ENCODE results near the gene VPS18. TPM values are rescaled to one million over a fixed set of nuclear protein-coding genes. Genes with fewer than 3 reads are reported as not detected.
"Not testable (repeated sequence)": the region's sequence is repeated elsewhere in the genome, so short reads cannot be mapped to it uniquely, and the experiment has no call there.

VPS18 gene
- total RNA-seq, 1 experiment from 2014 or later: 17.3 TPM

GRCh38 chr15:40857601-40858341 is 36.5 kb upstream of the VPS18 start:
- DNase-seq: peak; percentile 64 to 86
- H3K9me3 ChIP-seq (replicated peaks): no peaks in the 10 kb centered on the region
- no peaks in the 10 kb centered on the region for H3K36me3 ChIP-seq
- no peak overlapping the region; the same call in 1 of the 2 replicates for H3K4me3 ChIP-seq
- H3K27ac ChIP-seq: no peak overlapping the region
- H3K4me1 ChIP-seq: no peaks in the 10 kb centered on the region
- H3K27me3 ChIP-seq: 0 out of 2 replicates have a peak, but pooled peaks cover 3% of the 10 kb centered on the region

GRCh38 chr15:40858706-40859105 is 35.5 kb upstream of the VPS18 start:
- no peak overlapping the region for H3K4me3 ChIP-seq
- no peaks in the 10 kb centered on the region for H3K4me1 ChIP-seq
- no peaks in the 10 kb centered on the region for H3K9me3 ChIP-seq (replicated peaks)
- H3K36me3 ChIP-seq: no peaks in the 10 kb centered on the region
- no peak overlapping the region for H3K27ac ChIP-seq
- H3K27me3 ChIP-seq: 0 out of 2 replicates have a peak, but pooled peaks cover 3% of the 10 kb centered on the region
- DNase-seq: no peak

- Histone ChIP-seq H3K27me3 (0 out of 2 replicates have a peak, but pooled peaks cover 3% of the 10 kb centered on the region), H3K4me3 (no peak overlapping the region), H3K9me3 (replicated peaks) (no peaks in the 10 kb centered on the region), H3K4me1 (no peaks in the 10 kb centered on the region), H3K27ac (no peak overlapping the region), H3K36me3 (no peaks in the 10 kb centered on the region)
- peak; percentile 83 to 90 for DNase-seq
Measured at GRCh38 chr15:40859206-40859851, 34.9 kb upstream of the VPS18 start.

GRCh38 chr15:40861147-40861546 is 33.1 kb upstream of the VPS18 start:
- H3K36me3 ChIP-seq; H3K27ac ChIP-seq; H3K27me3 ChIP-seq; H3K4me3 ChIP-seq; H3K4me1 ChIP-seq; DNase-seq; H3K9me3 ChIP-seq (replicated peaks): not testable (repeated sequence)

GRCh38 chr15:40863660-40864270 is 30.5 kb upstream of the VPS18 start:
- Histone ChIP-seq H3K4me1 (no peaks in the 10 kb centered on the region), H3K4me3 (no peak overlapping the region), H3K9me3 (replicated peaks) (no peaks in the 10 kb centered on the region)

GRCh38 chr15:40867199-40867598 is 27.1 kb upstream of the VPS18 start:
- DNase-seq: no peak
- Histone ChIP-seq H3K36me3 (no peaks in the 10 kb centered on the region), H3K27me3 (no peaks in the 10 kb centered on the region), H3K9me3 (replicated peaks) (no peaks in the 10 kb centered on the region), H3K4me1 (no peaks in the 10 kb centered on the region), H3K27ac (no peak overlapping the region), H3K4me3 (no peak overlapping the region)

More at GRCh38 chr15:40863660-40864270, 30.5 kb upstream of the VPS18 start:
- no peak for DNase-seq
- no peaks in the 10 kb centered on the region for H3K36me3 ChIP-seq
- H3K27ac ChIP-seq: no peak overlapping the region
- H3K27me3 ChIP-seq: no peaks in the 10 kb centered on the region

- H3K4me1 ChIP-seq: no peaks in the 10 kb centered on the region
- H3K27ac ChIP-seq: no peak overlapping the region
Measured at GRCh38 chr15:40869686-40870085, 24.6 kb upstream of the VPS18 start.

GRCh38 chr15:40870716-40871115 is 23.5 kb upstream of the VPS18 start:
- Histone ChIP-seq H3K4me1 (no peaks in the 10 kb centered on the region), H3K4me3 (no peak overlapping the region), H3K36me3 (no peaks in the 10 kb centered on the region), H3K27ac (no peak overlapping the region), H3K9me3 (replicated peaks) (no peaks in the 10 kb centered on the region), H3K27me3 (no peaks in the 10 kb centered on the region)
- DNase-seq: no peak

More at GRCh38 chr15:40869686-40870085, 24.6 kb upstream of the VPS18 start:
- Histone ChIP-seq H3K36me3 (no peaks in the 10 kb centered on the region), H3K9me3 (replicated peaks) (no peaks in the 10 kb centered on the region), H3K27me3 (no peaks in the 10 kb centered on the region), H3K4me3 (no peak overlapping the region)
- DNase-seq: no peak

GRCh38 chr15:40871749-40872617 is 22.3 kb upstream of the VPS18 start:
- Histone ChIP-seq H3K27ac (no peak overlapping the region), H3K27me3 (no peaks in the 10 kb centered on the region), H3K4me1 (no peaks in the 10 kb centered on the region), H3K9me3 (replicated peaks) (no peaks in the 10 kb centered on the region), H3K4me3 (no peak overlapping the region), H3K36me3 (no peaks in the 10 kb centered on the region)
- no peak for DNase-seq

GRCh38 chr15:40872791-40873693 is 21.2 kb upstream of the VPS18 start:
- Histone ChIP-seq H3K4me1 (no peaks in the 10 kb centered on the region), H3K4me3 (peak overlapping the region; percentile 56), H3K9me3 (replicated peaks) (no peaks in the 10 kb centered on the region), H3K27ac (no peak overlapping the region), H3K27me3 (no peaks in the 10 kb centered on the region), H3K36me3 (no peaks in the 10 kb centered on the region)
- DNase-seq: peak in 1 of 2 experiments; percentile 79

GRCh38 chr15:40873694-40874561 is 20.3 kb upstream of the VPS18 start, which contains the start of gene RHOV:
RHOV (minus strand) TSS chr15:40874234; CDS start chr15:40874139, 95 bp downstream.
- no peaks in the 10 kb centered on the region for H3K4me1 ChIP-seq
- H3K9me3 ChIP-seq (replicated peaks): no peaks in the 10 kb centered on the region
- no peak within 1 kb of the TSS for H3K27ac ChIP-seq
- peak; percentile 69 to 75 for DNase-seq
- H3K4me3 ChIP-seq: peak within 1 kb of the TSS; percentile 56
- H3K27me3 ChIP-seq: no peaks in the 10 kb centered on the region
- no peaks in the 10 kb centered on the region for H3K36me3 ChIP-seq

- DNase-seq: no peak
- H3K27me3 ChIP-seq: no peaks in the 10 kb centered on the region
- H3K4me3 ChIP-seq: no peak overlapping the region
- H3K9me3 ChIP-seq (replicated peaks): no peaks in the 10 kb centered on the region
- no peaks in the 10 kb centered on the region for H3K36me3 ChIP-seq
- H3K27ac ChIP-seq: no peak overlapping the region
- H3K4me1 ChIP-seq: no peaks in the 10 kb centered on the region
Measured at GRCh38 chr15:40875991-40876730, 18.1 kb upstream of the VPS18 start.
